Measurements from ENCODE around the gene ERGIC2. TPM values are rescaled to one million over a fixed set of nuclear protein-coding genes. Genes with fewer than 3 reads are reported as not detected.

Gene ERGIC2
- total RNA-seq, 2 experiments from 2014 or later = 91.8 to 101 TPM

DNA sequence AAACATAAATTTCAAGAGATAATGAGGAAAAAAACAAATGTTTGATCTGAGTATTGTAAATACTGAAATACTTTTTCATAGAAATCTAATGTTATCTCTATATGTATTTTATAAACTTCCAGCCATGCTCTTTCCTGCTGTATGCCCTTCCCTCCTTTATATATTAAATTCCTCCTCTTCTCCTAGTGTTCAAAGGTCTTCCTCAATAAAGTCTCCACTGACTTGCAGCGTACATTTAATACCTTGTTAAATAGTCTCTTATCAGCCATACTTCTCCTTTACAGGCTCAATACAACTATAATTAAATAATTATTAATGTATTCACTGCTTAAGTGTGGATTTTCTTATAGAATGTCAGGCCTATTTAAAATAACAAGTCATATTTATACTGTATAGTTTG lies 26.0 kb downstream of the ERGIC2 start:
- H3K4me1 Mint-ChIP-seq (ENCODE audit: low read depth) = no peaks in the 10 kb centered on the region
- ChIA-PET POLR2A (interaction anchor here (0.6 kb wide), 1 partner anchor 13 kb away, joined by 3 read pairs; no protein-coding TSS in a partner anchor), CTCF (no interaction called here)
- H3K4me3 Mint-ChIP-seq = no peak overlapping the region
- DNase-seq (no peak), ATAC-seq (no peak)
- intact Hi-C loops (cut with micrococcal nuclease) = no loop called here
- H3K27me3 Mint-ChIP-seq = no peaks in the 10 kb centered on the region
- H3K27ac Mint-ChIP-seq = no peak overlapping the region
- no peaks in the 10 kb centered on the region for H3K9me3 Mint-ChIP-seq
- TF ChIP-seq, protein P1, sequence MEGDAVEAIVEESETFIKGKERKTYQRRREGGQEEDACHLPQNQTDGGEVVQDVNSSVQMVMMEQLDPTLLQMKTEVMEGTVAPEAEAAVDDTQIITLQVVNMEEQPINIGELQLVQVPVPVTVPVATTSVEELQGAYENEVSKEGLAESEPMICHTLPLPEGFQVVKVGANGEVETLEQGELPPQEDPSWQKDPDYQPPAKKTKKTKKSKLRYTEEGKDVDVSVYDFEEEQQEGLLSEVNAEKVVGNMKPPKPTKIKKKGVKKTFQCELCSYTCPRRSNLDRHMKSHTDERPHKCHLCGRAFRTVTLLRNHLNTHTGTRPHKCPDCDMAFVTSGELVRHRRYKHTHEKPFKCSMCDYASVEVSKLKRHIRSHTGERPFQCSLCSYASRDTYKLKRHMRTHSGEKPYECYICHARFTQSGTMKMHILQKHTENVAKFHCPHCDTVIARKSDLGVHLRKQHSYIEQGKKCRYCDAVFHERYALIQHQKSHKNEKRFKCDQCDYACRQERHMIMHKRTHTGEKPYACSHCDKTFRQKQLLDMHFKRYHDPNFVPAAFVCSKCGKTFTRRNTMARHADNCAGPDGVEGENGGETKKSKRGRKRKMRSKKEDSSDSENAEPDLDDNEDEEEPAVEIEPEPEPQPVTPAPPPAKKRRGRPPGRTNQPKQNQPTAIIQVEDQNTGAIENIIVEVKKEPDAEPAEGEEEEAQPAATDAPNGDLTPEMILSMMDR (IDR thresholded peaks at IDR 0.05) = no peak
- peaks cover 19% of the 10 kb centered on the region for H3K36me3 Mint-ChIP-seq (ENCODE audit: low read depth)

- POLR2A ChIA-PET = no interaction called here
- H3K27me3 Mint-ChIP-seq = no peaks in the 10 kb centered on the region
- H3K27ac Mint-ChIP-seq = no peak overlapping the region
- H3K36me3 Mint-ChIP-seq (ENCODE audit: low read depth) = peaks cover 10% of the 10 kb centered on the region
- CTCF ChIA-PET = no interaction called here
- ATAC-seq (no peak), DNase-seq (no peak)
- TF ChIP-seq, protein P1 (IDR thresholded peaks at IDR 0.05) = no peak
- H3K4me3 Mint-ChIP-seq = no peak overlapping the region
- H3K9me3 Mint-ChIP-seq = no peaks in the 10 kb centered on the region
- intact Hi-C loops (cut with micrococcal nuclease) = no loop called here
- peaks cover 7% of the 10 kb centered on the region for H3K4me1 Mint-ChIP-seq (ENCODE audit: low read depth)
These were observed 30.9 kb downstream of the ERGIC2 start for GRCh38 chr12:29350080-29350479.

- POLR2A ChIA-PET = no interaction called here
These were observed 34.1 kb downstream of the ERGIC2 start for GRCh38 chr12:29346769-29347421.

GRCh38 chr12:29343022-29343799 lies 37.8 kb downstream of the ERGIC2 start:
- ATAC-seq (no peak), DNase-seq (no peak)
- TF ChIP-seq, protein P1 (IDR thresholded peaks at IDR 0.05) = no peak
- ChIA-PET POLR2A (interaction anchor here (0.6 to 0.7 kb wide), 2 partner anchors 106 to 178 kb away, joined by 3 read pairs; no protein-coding TSS in a partner anchor), CTCF (interaction anchor here (0.8 kb wide), 1 partner anchor 26 kb away, joined by 4 read pairs; no protein-coding TSS in a partner anchor)
- no peaks in the 10 kb centered on the region for H3K27me3 Mint-ChIP-seq
- H3K9me3 Mint-ChIP-seq = no peaks in the 10 kb centered on the region
- H3K27ac Mint-ChIP-seq = no peak overlapping the region
- peaks cover 7% of the 10 kb centered on the region for H3K4me1 Mint-ChIP-seq (ENCODE audit: low read depth)
- no peak overlapping the region for H3K4me3 Mint-ChIP-seq
- H3K36me3 Mint-ChIP-seq (ENCODE audit: low read depth) = peaks cover 18% of the 10 kb centered on the region
- intact Hi-C loops (cut with micrococcal nuclease) = no loop called here

More at GRCh38 chr12:29346769-29347421, 34.1 kb downstream of the ERGIC2 start:
- H3K36me3 Mint-ChIP-seq (ENCODE audit: low read depth) = peaks cover 15% of the 10 kb centered on the region
- H3K4me3 Mint-ChIP-seq = no peak overlapping the region
- H3K9me3 Mint-ChIP-seq = no peaks in the 10 kb centered on the region
- CTCF ChIA-PET = interaction anchor here (1.0 to 1.7 kb wide), 2 partner anchors 18 to 21 kb away, joined by 3 to 5 read pairs; no protein-coding TSS in a partner anchor
- H3K4me1 Mint-ChIP-seq (ENCODE audit: low read depth) = peaks cover 7% of the 10 kb centered on the region
- H3K27ac Mint-ChIP-seq = no peak overlapping the region
- no peaks in the 10 kb centered on the region for H3K27me3 Mint-ChIP-seq
- intact Hi-C loops (cut with micrococcal nuclease) = no loop called here
- TF ChIP-seq, protein P1 (IDR thresholded peaks at IDR 0.05) = no peak
- ATAC-seq (peak; percentile 72), DNase-seq (no peak)

DNA sequence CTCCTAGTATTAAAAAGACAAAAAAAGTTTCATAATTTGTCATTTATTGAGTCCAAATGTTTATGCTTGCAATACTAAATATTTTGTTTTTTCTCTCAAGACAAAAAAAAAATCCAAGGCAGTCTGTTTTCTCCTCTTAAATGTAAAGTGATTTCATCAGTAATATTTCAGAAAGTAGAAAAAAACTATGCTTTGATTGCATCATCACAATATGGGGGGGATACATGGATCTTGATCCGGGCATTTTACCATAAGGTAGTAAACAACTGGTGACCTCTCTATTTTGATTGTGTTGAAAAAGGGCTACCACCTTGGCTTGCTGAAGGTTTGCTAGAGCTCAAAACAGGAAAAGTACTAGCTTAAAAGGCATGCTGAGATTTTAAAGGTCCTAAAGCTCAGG lies 43.6 kb downstream of the ERGIC2 start:
- intact Hi-C loops (cut with micrococcal nuclease) = no loop called here
- CTCF ChIA-PET = interaction anchor here (0.6 to 1.1 kb wide), 3 partner anchors 8 to 42 kb away, joined by 3 to 4 read pairs (median 3); no protein-coding TSS in a partner anchor
- H3K27me3 Mint-ChIP-seq = no peaks in the 10 kb centered on the region
- H3K4me1 Mint-ChIP-seq (ENCODE audit: low read depth) = no peaks in the 10 kb centered on the region
- H3K27ac Mint-ChIP-seq = no peak overlapping the region
- TF ChIP-seq, protein P1 (IDR thresholded peaks at IDR 0.05) = no peak
- POLR2A ChIA-PET = no interaction called here
- H3K36me3 Mint-ChIP-seq (ENCODE audit: low read depth) = peaks cover 11% of the 10 kb centered on the region
- H3K4me3 Mint-ChIP-seq = no peak overlapping the region
- ATAC-seq = no peak
- no peak for DNase-seq
- H3K9me3 Mint-ChIP-seq = no peaks in the 10 kb centered on the region
